Islet of Langerhans (tissue), 1 donor: ENCODE measurements around the gene SBK1.
"Not testable (repeated sequence)": the region's sequence is repeated elsewhere in the genome, so short reads cannot be mapped to it uniquely, and the experiment has no call there.

Experiments used
- FAIRE-seq: peaks from one replicate; lab custom pipeline; 2011; peaks lifted over from hg19 to GRCh38; lab: Jason Lieb, UNC

SBK1 gene

GRCh38 chr16:28335678-28336077 is 43.4 kb downstream of the SBK1 start:
- not testable (repeated sequence) for FAIRE-seq

- not testable (repeated sequence) for FAIRE-seq
These were observed 44.8 kb downstream of the SBK1 start for GRCh38 chr16:28336940-28337710.

- FAIRE-seq, result not testable (repeated sequence)
These were observed 45.9 kb downstream of the SBK1 start for GRCh38 chr16:28338230-28338629.

DNA sequence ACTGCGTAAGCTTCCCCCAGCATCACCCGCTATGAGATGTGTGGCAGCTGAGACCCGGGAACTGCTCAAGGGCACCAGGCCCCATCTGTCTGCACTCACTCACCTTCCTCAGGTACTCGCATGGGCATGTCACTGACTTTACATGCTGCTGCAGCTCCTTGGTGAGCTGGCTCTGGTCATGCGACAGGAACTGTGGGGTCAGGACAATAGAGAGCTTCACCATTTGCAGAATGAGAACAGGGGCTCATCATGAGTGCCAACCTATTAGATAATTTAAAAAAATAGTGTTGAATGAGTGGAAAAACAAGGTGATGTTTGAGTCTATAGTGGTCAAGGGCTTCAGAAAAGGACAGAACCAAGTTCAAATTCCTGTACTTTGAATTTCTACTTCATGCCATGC is 70.3 kb downstream of the SBK1 start:
- not testable (repeated sequence) for FAIRE-seq

GRCh38 chr16:28363408-28363807 is 71.1 kb downstream of the SBK1 start, which contains the start of gene NPIPB6:
Gene NPIPB6 (minus strand): TSS chr16:28363508. CDS start chr16:28362822, 686 bp downstream.
- not testable (repeated sequence) for FAIRE-seq

DNA sequence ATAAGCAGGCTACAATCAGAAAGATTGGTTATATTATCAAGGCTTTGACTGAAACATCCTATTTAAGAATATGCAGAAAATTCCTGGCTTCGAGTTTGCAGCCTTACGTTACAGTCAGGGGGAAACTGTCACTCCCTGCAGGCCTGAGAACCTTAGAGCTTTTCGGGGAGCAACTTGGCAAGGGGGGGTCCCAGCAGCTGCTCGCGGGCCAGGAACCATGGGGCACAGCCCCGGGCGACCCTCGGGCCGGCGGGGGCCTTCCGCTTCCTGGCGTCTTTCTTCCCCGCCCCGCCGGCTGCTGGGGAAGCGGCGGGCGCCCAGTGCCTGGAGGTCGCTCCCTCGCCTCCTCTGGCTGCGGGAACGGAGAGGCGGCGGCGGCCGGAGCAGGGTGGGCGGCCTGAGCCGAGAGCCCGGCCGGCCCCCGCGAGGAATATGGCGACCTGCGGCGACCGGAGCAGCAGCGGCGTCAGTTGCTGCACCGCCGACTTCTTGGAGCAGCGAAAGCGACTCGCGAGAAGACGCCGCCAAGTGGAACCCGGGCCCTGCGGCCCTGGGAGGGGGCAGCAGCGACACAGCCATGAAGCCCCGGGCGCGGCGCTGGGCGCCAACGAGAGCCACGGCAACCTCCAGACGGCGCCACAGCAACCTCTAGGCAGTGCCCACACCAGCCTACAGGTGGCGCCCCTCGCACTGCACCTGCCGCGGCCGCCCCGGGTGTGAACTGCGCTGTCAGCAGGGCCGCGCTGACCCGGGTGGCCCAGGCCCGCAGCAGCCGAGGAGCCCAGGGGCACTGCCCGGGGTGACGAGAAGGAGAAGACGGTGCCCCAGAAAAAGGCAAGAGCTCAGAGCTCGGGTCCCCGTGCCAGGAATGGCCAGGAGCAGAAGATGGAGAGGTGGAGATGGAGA is 72.2 kb downstream of the SBK1 start:
- FAIRE-seq, result not testable (repeated sequence)

DNA sequence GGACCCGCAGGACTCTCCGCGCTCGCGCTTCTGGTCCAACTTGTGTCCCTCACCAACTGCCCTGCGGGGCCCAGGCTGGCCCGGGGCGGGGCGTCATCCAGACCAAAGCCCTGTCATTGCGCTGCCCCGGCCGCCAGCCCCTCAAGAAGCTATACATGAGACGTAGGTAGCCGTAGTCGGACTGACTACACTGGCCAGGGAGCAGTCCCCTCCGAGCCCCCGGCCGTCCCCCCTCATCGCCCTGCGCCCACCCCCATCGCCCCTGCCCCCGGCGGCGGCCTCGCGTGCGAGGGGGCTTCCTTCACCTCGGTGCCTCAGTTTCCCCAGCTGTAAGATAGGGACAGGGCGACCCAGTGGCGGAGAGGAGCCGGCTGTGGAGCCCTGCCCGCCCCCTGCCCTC is 75.6 kb downstream of the SBK1 start:
- not testable (repeated sequence) for FAIRE-seq
